ENCODE measurements around the gene LCE6A.

Gene LCE6A

DNA sequence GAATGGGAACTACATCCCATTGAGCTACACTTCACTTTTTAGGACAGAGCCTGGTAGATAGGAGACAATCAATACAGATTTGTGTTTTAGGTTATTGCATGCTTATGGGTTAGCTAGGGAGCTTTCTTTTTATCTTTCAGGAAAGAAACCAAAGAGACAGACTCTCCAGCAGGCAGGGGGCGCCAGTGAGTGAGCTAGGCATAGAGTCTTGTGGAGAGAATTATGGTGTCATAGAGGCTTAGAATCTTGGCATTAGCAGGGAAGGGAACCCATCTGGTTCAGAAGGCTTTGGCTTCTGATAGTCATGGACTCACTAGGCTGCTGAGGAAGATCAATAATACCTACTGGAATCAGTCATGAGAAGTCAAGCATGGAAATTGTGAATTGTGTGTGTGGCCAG lies 35.4 kb downstream of the LCE6A start, which contains the start of gene SMCP:
Gene SMCP, plus strand, starts transcription at position 281 of the 400 bp plus-strand sequence. CDS start 6,101 bp downstream, outside the sequence.
- DNase-seq = peak; percentile 33

DNA sequence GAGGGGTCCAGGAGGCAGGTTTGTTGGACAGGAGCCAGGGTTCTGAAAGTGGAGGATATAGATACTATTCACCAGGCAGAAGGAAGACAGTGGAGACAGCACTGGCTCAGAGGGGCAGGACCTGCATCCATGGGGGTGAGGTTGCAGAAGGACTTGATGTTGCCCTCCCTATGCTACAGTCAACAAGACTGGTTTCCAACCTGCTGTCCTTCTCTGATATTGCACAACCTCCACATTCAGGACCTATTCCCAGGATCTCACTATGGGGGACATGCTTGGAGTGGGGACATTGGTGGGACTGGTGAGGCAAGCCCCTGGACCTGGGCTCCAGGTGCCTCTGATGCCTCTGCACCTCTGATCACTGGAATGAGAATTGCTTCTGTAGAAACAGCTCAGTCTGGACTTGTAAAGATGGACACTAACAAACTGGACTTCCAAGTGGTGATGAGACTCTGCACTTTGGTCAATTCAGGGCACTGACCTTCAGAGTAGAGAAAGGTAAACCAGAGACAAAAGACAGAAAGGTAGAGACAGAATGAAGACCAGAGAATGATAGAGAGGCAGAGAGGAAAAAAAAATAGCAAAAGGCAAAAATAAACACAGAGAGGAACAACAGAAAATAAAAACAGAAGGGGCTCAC lies 37.0 kb downstream of the LCE6A start:
- DNase-seq = no peak

DNA sequence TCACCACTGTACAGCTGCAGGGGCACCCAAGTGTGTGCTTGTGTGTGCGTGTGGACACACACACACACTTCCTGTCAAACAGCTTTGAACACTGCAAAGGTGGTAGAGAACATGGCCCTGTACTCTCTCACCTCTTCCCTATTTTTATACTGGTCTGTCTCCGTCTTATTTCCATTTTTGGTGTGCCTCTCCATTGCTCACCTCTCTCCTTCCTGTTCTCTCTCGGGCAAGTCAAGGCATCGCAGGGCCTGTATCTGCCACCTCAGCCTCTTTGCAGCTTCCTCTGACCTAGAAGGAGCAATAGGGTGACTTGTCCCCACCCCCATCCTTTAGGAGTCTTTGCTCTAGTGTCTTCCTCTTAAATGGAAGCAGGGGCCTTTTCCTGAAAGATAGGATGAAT lies 37.7 kb downstream of the LCE6A start:
- no peak for DNase-seq

DNA sequence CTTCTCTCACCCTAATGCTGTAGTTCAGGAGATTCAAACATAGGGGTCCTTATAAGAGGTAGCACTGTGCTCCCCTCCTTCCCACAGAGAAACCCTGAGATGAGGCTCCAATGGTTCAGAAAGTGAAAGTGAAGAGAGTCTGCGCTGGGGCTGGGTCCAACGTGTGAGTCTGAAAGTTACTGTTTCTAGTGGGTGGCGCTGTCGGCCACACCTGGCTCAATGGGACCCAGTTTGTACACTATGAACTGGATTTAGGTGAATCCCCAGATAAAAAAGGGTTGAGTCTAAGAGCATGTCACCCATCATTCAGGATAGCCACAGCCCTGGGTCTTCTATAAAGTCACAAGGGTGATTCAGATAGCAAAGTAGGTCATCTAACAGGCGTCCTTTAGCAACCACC lies 38.3 kb downstream of the LCE6A start:
- no peak for DNase-seq

DNA sequence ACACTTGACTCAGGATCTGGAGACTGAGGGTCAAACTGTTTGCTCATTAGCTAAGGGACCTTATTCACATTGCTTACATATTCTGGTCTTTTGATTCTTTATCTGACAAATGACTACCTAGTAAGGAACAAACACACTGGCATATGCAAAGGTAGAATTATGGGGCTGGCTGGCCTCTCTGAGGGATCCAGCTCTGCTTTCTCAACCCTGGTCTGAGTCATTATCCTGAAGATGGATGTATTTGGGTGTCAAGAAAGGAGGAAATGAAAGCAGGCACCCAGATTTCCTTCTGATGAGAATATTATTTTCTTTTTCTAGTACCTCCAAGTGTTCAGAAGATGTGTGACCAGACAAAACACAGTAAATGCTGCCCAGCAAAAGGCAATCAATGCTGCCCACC lies 41.4 kb downstream of the LCE6A start:
- no peak for DNase-seq

DNA sequence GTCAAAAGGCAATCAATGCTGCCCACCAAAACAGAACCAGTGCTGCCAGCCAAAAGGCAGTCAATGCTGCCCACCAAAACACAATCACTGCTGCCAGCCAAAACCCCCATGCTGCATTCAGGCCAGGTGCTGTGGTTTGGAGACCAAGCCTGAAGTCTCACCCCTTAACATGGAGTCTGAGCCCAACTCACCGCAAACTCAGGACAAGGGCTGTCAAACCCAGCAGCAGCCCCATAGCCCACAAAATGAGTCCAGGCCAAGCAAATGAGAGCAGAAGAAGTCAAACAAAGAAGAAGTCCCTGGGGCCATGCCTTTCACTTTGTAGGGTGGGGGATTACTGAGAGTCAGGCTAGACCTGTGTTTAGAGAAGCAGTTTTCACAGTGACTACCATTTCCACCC lies 41.9 kb downstream of the LCE6A start:
- no peak for DNase-seq

DNA sequence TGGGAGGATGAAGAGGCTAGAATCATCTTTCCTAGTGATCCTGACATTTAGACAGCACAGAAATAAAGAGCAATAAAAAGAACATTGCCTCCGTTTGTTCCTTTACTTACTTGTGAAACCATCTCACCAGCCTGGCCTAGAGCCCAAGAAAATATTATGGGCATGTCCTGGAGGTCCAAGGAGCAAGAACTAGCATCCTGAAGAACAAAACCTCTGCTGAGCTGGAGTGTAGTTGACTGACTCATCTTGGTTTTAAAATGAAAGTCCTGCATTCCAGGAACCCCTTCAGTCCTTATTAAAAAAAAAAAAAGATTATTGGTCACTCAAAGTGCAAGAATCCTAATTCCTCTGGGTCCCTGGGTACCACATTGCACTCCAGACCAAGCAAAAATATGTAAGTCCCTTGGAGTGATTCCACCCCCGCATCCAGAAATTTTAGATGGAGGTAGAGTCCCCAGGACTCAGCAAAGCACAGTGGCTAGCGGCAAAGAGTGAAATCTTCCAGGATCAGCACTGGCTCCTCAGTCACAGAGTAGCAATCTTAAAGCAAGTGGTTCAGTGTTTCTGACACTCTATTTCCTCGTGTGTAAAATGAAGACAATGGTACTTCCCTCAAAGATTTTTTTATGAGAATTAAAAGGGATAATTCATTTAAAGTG lies 42.4 kb downstream of the LCE6A start:
- no peak for DNase-seq

DNA sequence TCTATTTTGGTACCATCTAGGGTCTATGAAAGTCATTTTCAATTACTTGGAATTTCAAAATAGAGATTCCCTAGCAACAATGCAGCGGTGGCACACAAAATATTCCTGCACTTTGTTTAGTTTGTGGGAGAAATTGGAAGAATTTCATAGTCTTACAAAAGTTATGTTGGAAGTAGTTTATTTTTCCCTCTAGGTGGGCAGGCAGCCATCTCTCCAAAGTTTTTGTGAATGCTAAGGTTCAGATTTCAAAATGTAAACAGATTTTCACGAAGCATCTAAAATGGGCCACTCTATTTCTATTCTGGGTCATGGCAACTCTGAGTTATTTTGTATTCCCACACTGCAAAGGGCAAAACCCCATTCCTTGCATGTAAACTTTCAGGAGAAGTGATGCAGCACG lies 43.4 kb downstream of the LCE6A start:
- DNase-seq = no peak

DNA sequence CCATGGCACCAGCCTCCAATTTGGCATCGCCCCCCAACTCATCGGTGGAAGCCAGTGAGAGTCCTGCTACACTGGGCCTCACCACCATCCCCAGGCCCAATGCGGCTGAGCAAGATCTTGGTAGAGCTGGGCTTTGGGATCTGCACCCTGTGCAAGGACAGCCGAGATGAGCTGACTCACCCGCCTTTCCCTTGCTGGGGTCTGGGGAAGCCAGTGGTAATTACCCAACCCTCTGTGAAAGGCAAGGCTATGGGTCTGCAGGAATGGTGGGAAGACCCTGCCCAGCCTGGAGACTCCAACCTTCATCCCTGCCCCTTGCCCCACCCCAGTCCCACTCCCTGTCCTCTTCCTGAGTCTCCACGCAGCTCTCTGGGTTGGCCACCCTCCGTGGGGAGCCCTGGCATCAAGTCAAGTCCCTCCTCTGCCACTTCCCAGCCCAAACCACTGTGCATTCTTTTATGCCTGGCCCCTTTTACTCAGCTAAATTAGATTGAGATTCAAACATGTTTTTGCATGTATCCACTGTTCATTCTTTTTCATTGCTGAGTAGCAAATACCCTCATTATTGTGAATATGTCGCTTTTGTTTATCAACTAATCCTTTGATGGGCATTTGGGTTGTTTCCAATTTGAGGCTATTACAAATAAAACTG lies 44.2 kb downstream of the LCE6A start:
- no peak for DNase-seq

DNA sequence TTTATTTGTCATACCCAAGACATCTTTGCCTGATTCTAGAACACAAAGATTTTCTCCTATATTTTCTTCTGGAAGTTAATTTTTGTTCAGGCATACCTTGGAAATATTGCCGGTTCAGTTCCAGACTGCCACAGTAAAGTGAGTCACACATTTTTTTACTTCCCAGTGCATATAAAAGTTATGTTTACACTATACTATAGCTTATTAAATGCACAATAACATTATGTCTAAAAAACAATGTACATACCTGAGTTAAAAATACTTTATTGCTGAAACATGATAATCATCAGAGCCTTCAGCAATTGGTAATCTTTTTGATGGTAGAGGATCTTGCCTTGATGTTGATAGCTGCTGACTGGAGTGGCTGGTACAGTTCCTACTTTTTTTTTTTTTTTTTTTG lies 45.5 kb downstream of the LCE6A start:
- no peak for DNase-seq

All from stimulated activated CD4-positive, alpha-beta T cell treated with anti-CD3 and anti-CD28 coated beads, Interleukin-1b, Interleukin-23, amount 100 ng/mL, for 48 hours (primary cell).